Measurements from ENCODE around the gene SMO.

SMO gene

DNA sequence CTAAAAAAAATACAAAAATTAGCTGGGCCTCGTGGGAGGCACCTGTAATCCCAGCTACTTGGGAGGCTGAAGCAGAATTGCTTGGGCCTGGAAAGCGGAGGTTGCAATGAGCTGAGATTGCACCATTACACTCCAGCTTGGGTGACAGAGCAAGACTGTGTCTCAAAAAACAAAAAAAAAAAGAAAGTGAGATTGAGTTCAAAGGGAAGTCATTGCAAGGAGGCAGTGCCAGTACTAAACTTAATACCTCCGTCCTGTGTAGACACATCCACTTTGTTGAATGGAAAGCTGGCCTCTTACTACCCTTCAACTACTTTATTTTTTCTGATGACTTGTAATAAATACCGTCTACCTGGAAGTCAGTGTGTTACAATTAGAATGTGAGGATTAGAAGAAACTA, 67.4 kb downstream of the SMO start:
- TF ChIP-seq EZH2 (IDR thresholded peaks at IDR 0.05; ENCODE audit: borderline replicate concordance, low read length): no peak
- TF ChIP-seq, protein P1, sequence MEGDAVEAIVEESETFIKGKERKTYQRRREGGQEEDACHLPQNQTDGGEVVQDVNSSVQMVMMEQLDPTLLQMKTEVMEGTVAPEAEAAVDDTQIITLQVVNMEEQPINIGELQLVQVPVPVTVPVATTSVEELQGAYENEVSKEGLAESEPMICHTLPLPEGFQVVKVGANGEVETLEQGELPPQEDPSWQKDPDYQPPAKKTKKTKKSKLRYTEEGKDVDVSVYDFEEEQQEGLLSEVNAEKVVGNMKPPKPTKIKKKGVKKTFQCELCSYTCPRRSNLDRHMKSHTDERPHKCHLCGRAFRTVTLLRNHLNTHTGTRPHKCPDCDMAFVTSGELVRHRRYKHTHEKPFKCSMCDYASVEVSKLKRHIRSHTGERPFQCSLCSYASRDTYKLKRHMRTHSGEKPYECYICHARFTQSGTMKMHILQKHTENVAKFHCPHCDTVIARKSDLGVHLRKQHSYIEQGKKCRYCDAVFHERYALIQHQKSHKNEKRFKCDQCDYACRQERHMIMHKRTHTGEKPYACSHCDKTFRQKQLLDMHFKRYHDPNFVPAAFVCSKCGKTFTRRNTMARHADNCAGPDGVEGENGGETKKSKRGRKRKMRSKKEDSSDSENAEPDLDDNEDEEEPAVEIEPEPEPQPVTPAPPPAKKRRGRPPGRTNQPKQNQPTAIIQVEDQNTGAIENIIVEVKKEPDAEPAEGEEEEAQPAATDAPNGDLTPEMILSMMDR (IDR thresholded peaks at IDR 0.05; ENCODE audit: low read length): no peak
- Histone ChIP-seq H3K9ac (ENCODE audit: low read length) (no peak overlapping the region), H3K4me2 (ENCODE audit: low read length) (no peak overlapping the region), H2AFZ (ENCODE audit: low read length) (no peak overlapping the region), H3K79me2 (ENCODE audit: insufficient read depth, low read length) (no peaks in the 10 kb centered on the region), H3K9me3 (ENCODE audit: low read length) (no peaks in the 10 kb centered on the region), H3K27me3 (ENCODE audit: insufficient read depth, low read length) (no peaks in the 10 kb centered on the region), H3K9me2 (ENCODE audit: low read depth, low read length) (no peaks in the 10 kb centered on the region), H4K20me1 (ENCODE audit: insufficient read depth, low read length) (no peaks in the 10 kb centered on the region), H3F3A (ENCODE audit: insufficient read depth, low read length) (no peaks in the 10 kb centered on the region), H3K36me3 (ENCODE audit: insufficient read depth, low read length) (no peaks in the 10 kb centered on the region), H3K4me3 (ENCODE audit: low read depth, low read length, poor library complexity, severe bottlenecking) (no peak overlapping the region), H3K27ac (ENCODE audit: low read depth, low read length, poor library complexity, severe bottlenecking) (no peak overlapping the region), H3K4me1 (ENCODE audit: insufficient read depth, low read length, severe bottlenecking) (peaks cover 7% of the 10 kb centered on the region)

DNA sequence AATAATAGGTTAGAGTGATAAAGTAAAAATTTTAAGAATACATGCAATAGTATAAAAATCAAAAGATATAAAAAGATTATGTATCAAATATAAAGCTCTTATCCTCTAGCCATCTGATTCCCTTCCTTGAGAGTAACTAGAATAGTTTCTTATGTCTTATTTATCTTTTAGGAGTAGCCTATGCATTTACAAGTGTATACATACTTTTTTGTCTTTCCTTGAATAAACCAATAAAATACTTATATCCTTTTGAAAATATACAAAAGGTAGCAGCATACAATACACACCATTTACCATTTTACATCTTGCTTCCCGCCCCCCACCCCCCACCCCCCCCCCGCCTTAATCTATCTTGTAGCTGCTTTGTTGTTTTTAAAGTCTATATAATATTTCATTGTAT, 67.8 kb downstream of the SMO start:
- H3K4me2 ChIP-seq (ENCODE audit: low read length): no peak overlapping the region
- H3K27me3 ChIP-seq (ENCODE audit: insufficient read depth, low read length): no peaks in the 10 kb centered on the region
- H3K9me3 ChIP-seq (ENCODE audit: low read length): no peaks in the 10 kb centered on the region
- no peaks in the 10 kb centered on the region for H3K36me3 ChIP-seq (ENCODE audit: insufficient read depth, low read length)
- no peaks in the 10 kb centered on the region for H4K20me1 ChIP-seq (ENCODE audit: insufficient read depth, low read length)
- TF ChIP-seq EZH2 (IDR thresholded peaks at IDR 0.05; ENCODE audit: borderline replicate concordance, low read length): no peak
- TF ChIP-seq, protein P1 (IDR thresholded peaks at IDR 0.05; ENCODE audit: low read length): no peak
- peaks cover 7% of the 10 kb centered on the region for H3K4me1 ChIP-seq (ENCODE audit: insufficient read depth, low read length, severe bottlenecking)
- no peaks in the 10 kb centered on the region for H3K79me2 ChIP-seq (ENCODE audit: insufficient read depth, low read length)
- no peak overlapping the region for H2AFZ ChIP-seq (ENCODE audit: low read length)
- H3K4me3 ChIP-seq (ENCODE audit: low read depth, low read length, poor library complexity, severe bottlenecking): no peak overlapping the region
- H3K27ac ChIP-seq (ENCODE audit: low read depth, low read length, poor library complexity, severe bottlenecking): no peak overlapping the region
- no peak overlapping the region for H3K9ac ChIP-seq (ENCODE audit: low read length)
- H3K9me2 ChIP-seq (ENCODE audit: low read depth, low read length): no peaks in the 10 kb centered on the region
- H3F3A ChIP-seq (ENCODE audit: insufficient read depth, low read length): no peaks in the 10 kb centered on the region

DNA sequence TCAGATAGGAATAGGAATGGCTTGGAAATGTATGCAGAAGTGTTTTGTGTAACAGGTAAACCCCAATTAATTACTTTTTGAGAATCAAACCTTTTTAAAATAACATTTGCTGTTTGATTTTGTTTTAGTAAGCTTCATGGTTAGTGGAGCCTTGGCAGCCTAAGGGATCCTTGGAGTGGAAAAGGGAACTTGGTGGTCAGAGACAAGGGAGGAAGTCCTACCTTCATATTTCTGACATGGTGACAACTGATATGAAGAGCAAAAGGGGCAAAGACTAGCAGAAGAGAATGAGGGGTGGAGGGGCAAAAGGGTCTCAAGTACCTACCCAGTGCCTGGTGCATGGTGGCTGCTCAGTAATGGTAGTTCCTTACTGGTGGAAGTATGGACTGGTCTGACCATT, 68.7 kb downstream of the SMO start:
- Histone ChIP-seq H3F3A (ENCODE audit: insufficient read depth, low read length) (no peaks in the 10 kb centered on the region), H3K9me3 (ENCODE audit: low read length) (no peaks in the 10 kb centered on the region), H3K4me3 (ENCODE audit: low read depth, low read length, poor library complexity, severe bottlenecking) (no peak overlapping the region), H3K9me2 (ENCODE audit: low read depth, low read length) (no peaks in the 10 kb centered on the region), H4K20me1 (ENCODE audit: insufficient read depth, low read length) (no peaks in the 10 kb centered on the region), H3K79me2 (ENCODE audit: insufficient read depth, low read length) (no peaks in the 10 kb centered on the region), H3K4me1 (ENCODE audit: insufficient read depth, low read length, severe bottlenecking) (peaks cover 7% of the 10 kb centered on the region), H3K36me3 (ENCODE audit: insufficient read depth, low read length) (no peaks in the 10 kb centered on the region), H3K27ac (ENCODE audit: low read depth, low read length, poor library complexity, severe bottlenecking) (no peak overlapping the region), H3K9ac (ENCODE audit: low read length) (no peak overlapping the region), H3K4me2 (ENCODE audit: low read length) (no peak overlapping the region), H3K27me3 (ENCODE audit: insufficient read depth, low read length) (no peaks in the 10 kb centered on the region), H2AFZ (ENCODE audit: low read length) (no peak overlapping the region)
- TF ChIP-seq, protein P1 (IDR thresholded peaks at IDR 0.05; ENCODE audit: low read length): no peak
- TF ChIP-seq EZH2 (IDR thresholded peaks at IDR 0.05; ENCODE audit: borderline replicate concordance, low read length): no peak

Measured in OCI-LY1 (cell line).